ENCODE data around the gene XYLT1. TPM values are rescaled to one million over a fixed set of nuclear protein-coding genes. Genes with fewer than 3 reads are reported as not detected.
"Not testable (repeated sequence)": the region's sequence is repeated elsewhere in the genome, so short reads cannot be mapped to it uniquely, and the experiment has no call there.

XYLT1 gene
- total RNA-seq, 1 experiment from 2014 or later: 25.0 TPM

DNA sequence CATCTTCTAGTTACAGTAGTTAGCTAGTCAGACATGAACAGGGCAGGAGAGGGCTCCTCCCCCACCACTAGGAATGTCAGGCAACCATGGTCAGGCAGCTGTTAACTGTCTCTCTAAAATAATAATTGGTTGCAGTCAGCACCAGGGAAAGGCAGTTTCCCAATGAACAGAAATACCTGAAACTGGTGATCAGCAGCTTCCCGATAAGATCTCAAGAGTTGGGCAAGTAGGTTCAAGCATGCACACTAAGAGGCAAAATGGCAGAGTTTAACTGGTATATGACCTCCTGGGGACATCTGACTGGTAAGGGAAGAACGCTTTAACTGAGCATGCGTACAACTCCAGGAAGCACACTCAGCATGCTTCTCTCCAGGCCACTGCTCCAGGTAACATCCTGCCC, 12.6 kb upstream of the XYLT1 start:
- Mint-ChIP-seq H3K27ac (no peak overlapping the region), H3K27me3 (ENCODE audit: low read depth) (peaks cover 2% of the 10 kb centered on the region; the same call in 1 of the 2 replicates), H3K4me3 (no peak overlapping the region), H3K9me3 (peaks cover 13% of the 10 kb centered on the region), H3K36me3 (no peaks in the 10 kb centered on the region), H3K4me1 (peaks cover 11% of the 10 kb centered on the region)
- DNase-seq (ENCODE audit: low spot score) (no peak), ATAC-seq (no peak; the same call in 1 of the 2 replicates)
- ChIA-PET POLR2A (no interaction called here), CTCF (interaction anchor here (1.0 to 1.2 kb wide), 2 partner anchors 12 to 81 kb away, joined by 3 to 7 read pairs; partner anchors contain the start of gene XYLT1)
- TF ChIP-seq ZNF317 (CRISPR knock-in tag; IDR thresholded peaks at IDR 0.05; ENCODE audit: borderline replicate concordance, low read depth): no peak
- TF ChIP-seq, protein P1, sequence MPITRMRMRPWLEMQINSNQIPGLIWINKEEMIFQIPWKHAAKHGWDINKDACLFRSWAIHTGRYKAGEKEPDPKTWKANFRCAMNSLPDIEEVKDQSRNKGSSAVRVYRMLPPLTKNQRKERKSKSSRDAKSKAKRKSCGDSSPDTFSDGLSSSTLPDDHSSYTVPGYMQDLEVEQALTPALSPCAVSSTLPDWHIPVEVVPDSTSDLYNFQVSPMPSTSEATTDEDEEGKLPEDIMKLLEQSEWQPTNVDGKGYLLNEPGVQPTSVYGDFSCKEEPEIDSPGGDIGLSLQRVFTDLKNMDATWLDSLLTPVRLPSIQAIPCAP (CRISPR knock-in tag; IDR thresholded peaks at IDR 0.05): no peak
- TF ChIP-seq, protein P2, sequence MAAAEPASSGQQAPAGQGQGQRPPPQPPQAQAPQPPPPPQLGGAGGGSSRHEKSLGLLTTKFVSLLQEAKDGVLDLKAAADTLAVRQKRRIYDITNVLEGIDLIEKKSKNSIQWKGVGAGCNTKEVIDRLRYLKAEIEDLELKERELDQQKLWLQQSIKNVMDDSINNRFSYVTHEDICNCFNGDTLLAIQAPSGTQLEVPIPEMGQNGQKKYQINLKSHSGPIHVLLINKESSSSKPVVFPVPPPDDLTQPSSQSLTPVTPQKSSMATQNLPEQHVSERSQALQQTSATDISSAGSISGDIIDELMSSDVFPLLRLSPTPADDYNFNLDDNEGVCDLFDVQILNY (CRISPR knock-in tag; IDR thresholded peaks at IDR 0.05): no peak
- TF ChIP-seq, protein P3, sequence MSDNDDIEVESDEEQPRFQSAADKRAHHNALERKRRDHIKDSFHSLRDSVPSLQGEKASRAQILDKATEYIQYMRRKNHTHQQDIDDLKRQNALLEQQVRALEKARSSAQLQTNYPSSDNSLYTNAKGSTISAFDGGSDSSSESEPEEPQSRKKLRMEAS (CRISPR knock-in tag; IDR thresholded peaks at IDR 0.05): no peak
- no peak for TF ChIP-seq MXD4 (CRISPR knock-in tag; IDR thresholded peaks at IDR 0.05; ENCODE audit: borderline replicate concordance)
- TF ChIP-seq ZNF232 (CRISPR knock-in tag; IDR thresholded peaks at IDR 0.05): no peak
- TF ChIP-seq RELA (CRISPR knock-in tag; IDR thresholded peaks at IDR 0.05; ENCODE audit: borderline replicate concordance): no peak
- TF ChIP-seq, protein P4, sequence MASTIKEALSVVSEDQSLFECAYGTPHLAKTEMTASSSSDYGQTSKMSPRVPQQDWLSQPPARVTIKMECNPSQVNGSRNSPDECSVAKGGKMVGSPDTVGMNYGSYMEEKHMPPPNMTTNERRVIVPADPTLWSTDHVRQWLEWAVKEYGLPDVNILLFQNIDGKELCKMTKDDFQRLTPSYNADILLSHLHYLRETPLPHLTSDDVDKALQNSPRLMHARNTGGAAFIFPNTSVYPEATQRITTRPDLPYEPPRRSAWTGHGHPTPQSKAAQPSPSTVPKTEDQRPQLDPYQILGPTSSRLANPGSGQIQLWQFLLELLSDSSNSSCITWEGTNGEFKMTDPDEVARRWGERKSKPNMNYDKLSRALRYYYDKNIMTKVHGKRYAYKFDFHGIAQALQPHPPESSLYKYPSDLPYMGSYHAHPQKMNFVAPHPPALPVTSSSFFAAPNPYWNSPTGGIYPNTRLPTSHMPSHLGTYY (CRISPR knock-in tag; IDR thresholded peaks at IDR 0.05): no peak
- TF ChIP-seq, protein P5, sequence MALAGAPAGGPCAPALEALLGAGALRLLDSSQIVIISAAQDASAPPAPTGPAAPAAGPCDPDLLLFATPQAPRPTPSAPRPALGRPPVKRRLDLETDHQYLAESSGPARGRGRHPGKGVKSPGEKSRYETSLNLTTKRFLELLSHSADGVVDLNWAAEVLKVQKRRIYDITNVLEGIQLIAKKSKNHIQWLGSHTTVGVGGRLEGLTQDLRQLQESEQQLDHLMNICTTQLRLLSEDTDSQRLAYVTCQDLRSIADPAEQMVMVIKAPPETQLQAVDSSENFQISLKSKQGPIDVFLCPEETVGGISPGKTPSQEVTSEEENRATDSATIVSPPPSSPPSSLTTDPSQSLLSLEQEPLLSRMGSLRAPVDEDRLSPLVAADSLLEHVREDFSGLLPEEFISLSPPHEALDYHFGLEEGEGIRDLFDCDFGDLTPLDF (CRISPR knock-in tag; IDR thresholded peaks at IDR 0.05): no peak

DNA sequence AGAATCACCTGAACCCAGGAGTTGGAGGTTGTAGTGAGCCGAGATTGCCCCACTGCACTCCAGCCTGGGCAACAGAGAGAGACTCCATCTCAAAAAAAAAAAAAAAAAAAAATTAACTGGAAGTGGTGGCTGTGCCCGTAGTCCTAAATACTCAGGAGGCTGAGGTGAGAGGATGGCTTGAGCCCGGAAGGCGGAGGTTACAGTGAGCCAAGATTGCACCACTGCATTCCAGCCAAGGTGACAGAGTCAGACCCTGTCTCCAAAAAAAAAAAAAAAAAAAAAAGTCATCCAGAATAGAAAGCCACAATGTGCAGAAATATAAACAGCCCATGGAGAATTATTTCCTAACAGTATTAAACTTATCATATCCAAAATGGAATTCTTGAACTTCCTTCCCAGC, 11.6 kb upstream of the XYLT1 start:
- H3K36me3 Mint-ChIP-seq; H3K27me3 Mint-ChIP-seq (ENCODE audit: low read depth); H3K4me3 Mint-ChIP-seq; ATAC-seq; H3K27ac Mint-ChIP-seq; DNase-seq (ENCODE audit: low spot score); POLR2A ChIA-PET: not testable (repeated sequence)
- CTCF ChIA-PET: interaction anchor here (0.9 to 1.2 kb wide), 2 partner anchors 11 to 97 kb away, joined by 3 to 7 read pairs; partner anchors contain the start of gene XYLT1
- Mint-ChIP-seq H3K4me1 (peaks cover 11% of the 10 kb centered on the region), H3K9me3 (peaks cover 13% of the 10 kb centered on the region)

DNA sequence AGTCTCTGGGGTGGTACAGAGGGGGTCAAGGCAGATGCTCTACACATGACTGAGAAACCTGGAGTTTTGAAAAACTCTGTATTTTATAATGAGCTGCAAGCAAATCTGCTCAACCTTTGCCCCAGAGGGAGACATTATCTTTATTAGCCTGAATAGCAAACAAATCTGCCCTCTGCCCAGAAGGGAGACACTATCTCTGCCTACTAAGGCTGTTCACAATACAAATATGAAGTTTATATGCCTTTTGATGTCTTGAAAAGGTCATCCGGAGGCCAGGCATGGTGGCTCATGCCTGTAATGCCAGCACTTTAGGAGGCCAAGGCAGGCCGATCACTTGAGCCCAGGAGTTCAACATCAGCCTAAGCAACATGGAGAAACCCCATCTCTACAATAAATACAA, 11.0 kb upstream of the XYLT1 start:
- no peaks in the 10 kb centered on the region for H3K36me3 Mint-ChIP-seq
- peaks cover 14% of the 10 kb centered on the region for H3K4me1 Mint-ChIP-seq
- CTCF ChIA-PET: no interaction called here
- POLR2A ChIA-PET: no interaction called here
- DNase-seq (ENCODE audit: low spot score): no peak
- H3K4me3 Mint-ChIP-seq: no peak overlapping the region
- peaks cover 13% of the 10 kb centered on the region for H3K9me3 Mint-ChIP-seq
- TF ChIP-seq OVOL2 (CRISPR knock-in tag; IDR thresholded peaks at IDR 0.05; ENCODE audit: borderline replicate concordance) (no peak), ZNF232 (CRISPR knock-in tag; IDR thresholded peaks at IDR 0.05) (no peak), ZNF121 (CRISPR knock-in tag; IDR thresholded peaks at IDR 0.05) (no peak), TEAD1 (CRISPR knock-in tag; IDR thresholded peaks at IDR 0.05) (no peak)
- TF ChIP-seq, protein P4 (CRISPR knock-in tag; IDR thresholded peaks at IDR 0.05): no peak
- TF ChIP-seq, protein P6, sequence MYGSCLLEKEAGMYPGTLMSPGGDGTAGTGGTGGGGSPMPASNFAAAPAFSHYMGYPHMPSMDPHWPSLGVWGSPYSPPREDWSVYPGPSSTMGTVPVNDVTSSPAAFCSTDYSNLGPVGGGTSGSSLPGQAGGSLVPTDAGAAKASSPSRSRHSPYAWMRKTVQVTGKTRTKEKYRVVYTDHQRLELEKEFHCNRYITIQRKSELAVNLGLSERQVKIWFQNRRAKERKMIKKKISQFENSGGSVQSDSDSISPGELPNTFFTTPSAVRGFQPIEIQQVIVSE (CRISPR knock-in tag; IDR thresholded peaks at IDR 0.05; ENCODE audit: borderline replicate concordance): no peak
- TF ChIP-seq, protein P7, sequence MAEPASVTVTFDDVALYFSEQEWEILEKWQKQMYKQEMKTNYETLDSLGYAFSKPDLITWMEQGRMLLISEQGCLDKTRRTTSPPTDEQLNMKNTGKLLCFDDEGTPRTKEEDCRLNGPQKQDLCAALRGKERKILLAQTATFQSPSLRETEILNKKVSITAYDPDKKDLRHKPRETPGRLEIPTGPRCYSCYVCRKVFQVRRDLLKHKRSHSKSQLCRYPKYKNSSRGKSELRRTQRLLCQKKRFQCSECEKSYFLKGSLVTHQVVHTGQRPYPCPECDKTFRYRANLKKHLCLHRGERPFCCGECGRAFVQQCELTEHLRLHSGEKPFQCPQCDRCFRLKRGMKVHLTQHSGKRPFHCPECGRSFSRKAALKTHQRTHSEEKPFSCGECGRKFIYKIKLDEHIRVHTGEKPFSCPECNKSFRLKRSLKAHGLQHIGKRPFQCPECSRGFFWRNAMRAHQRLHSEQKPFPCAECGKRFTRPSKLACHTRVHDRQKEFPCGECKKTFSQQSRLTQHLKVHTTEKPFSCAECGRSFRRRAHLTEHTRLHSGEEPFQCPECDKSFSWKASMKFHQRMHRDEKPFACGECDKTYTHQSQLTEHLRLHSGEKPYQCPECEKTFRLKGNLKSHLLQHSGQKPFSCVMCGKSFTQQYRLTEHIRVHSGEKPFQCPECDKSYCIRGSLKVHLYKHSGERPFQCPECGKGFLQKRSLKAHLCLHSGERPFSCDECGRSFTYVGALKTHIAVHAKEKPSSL (CRISPR knock-in tag; conservative IDR thresholded peaks at IDR 0.05): no peak
- TF ChIP-seq, protein P8, sequence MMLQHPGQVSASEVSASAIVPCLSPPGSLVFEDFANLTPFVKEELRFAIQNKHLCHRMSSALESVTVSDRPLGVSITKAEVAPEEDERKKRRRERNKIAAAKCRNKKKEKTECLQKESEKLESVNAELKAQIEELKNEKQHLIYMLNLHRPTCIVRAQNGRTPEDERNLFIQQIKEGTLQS (CRISPR knock-in tag; conservative IDR thresholded peaks at IDR 0.05): no peak
- TF ChIP-seq, protein P9, sequence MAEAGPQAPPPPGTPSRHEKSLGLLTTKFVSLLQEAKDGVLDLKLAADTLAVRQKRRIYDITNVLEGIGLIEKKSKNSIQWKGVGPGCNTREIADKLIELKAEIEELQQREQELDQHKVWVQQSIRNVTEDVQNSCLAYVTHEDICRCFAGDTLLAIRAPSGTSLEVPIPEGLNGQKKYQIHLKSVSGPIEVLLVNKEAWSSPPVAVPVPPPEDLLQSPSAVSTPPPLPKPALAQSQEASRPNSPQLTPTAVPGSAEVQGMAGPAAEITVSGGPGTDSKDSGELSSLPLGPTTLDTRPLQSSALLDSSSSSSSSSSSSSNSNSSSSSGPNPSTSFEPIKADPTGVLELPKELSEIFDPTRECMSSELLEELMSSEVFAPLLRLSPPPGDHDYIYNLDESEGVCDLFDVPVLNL (CRISPR knock-in tag; IDR thresholded peaks at IDR 0.05; ENCODE audit: borderline replicate concordance, low read depth): no peak
- peaks cover 2% of the 10 kb centered on the region; the same call in 1 of the 2 replicates for H3K27me3 Mint-ChIP-seq (ENCODE audit: low read depth)
- no peak for ATAC-seq
- no peak overlapping the region for H3K27ac Mint-ChIP-seq

DNA sequence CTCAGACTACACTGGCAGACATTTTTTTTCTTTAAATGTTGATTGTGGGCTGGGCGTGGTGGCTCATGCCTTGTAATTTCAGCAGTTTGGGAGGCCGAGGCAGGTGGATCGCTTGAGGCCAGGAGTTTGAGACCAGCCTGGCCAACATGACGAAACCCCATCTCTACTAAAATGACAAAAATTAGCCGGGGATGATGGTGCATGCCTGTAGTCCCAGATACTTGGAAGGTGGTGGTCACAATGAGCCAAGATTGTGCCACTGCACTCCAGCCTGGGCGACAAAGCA, 6.4 kb upstream of the XYLT1 start:
- DNase-seq (ENCODE audit: low spot score); H3K27me3 Mint-ChIP-seq (ENCODE audit: low read depth); ATAC-seq; H3K36me3 Mint-ChIP-seq; H3K27ac Mint-ChIP-seq; H3K4me3 Mint-ChIP-seq; POLR2A ChIA-PET: not testable (repeated sequence)
- peaks cover 18% of the 10 kb centered on the region for H3K4me1 Mint-ChIP-seq
- CTCF ChIA-PET: interaction anchor here (0.5 to 1.6 kb wide), 10 partner anchors 10 to 283 kb away, joined by 3 to 11 read pairs (median 3); no protein-coding TSS in a partner anchor
- peaks cover 13% of the 10 kb centered on the region for H3K9me3 Mint-ChIP-seq
